Smooth muscle cell (in vitro differentiated cells): Measurements from ENCODE around the gene TXNDC8. TPM values are rescaled to one million over a fixed set of nuclear protein-coding genes. Genes with fewer than 3 reads are reported as not detected.

Source experiments
- DNase-seq: peaks from one replicate; lab custom pipeline; 2025; ENCODE audit not compliant: unreplicated experiment; lab: John Stamatoyannopoulos, UW
- H2AFZ ChIP-seq: fragments of 200-600 bp; sonication (generic); 2 replicates; pipeline ENCODE4 v1.6.0; 2016; ENCODE audit warnings: antibody characterized with exemption, low read depth, mild to moderate bottlenecking
- H3F3A ChIP-seq: fragments of 200-600 bp; sonication (generic); 2 replicates; pipeline ENCODE4 v1.6.0; 2017; ENCODE audit warnings: antibody characterized with exemption, low read depth
- H3K27ac ChIP-seq: fragments of 200-600 bp; sonication (generic); 2 replicates; pipeline ENCODE4 v1.5.1; 2016; ENCODE audit warnings: low read depth, mild to moderate bottlenecking
- H3K27me3 ChIP-seq: fragments of 200-600 bp; sonication (generic); 2 replicates; pipeline ENCODE4 v1.6.1; 2016; ENCODE audit warnings: low read depth, mild to moderate bottlenecking
- H3K36me3 ChIP-seq: fragments of 200-600 bp; sonication (generic); 2 replicates; pipeline ENCODE4 v1.5.1; 2016; ENCODE audit warnings: low read depth
- H3K4me1 ChIP-seq: fragments of 200-600 bp; sonication (generic); 2 replicates; pipeline ENCODE4 v1.5.1; 2016; ENCODE audit warnings: low read depth
- H3K4me2 ChIP-seq: fragments of 200-600 bp; sonication (generic); 2 replicates; pipeline ENCODE4 v1.6.0; 2016; ENCODE audit warnings: mild to moderate bottlenecking
- H3K4me3 ChIP-seq: fragments of 200-600 bp; sonication (generic); 2 replicates; pipeline ENCODE4 v1.5.1; 2016; ENCODE audit warnings: mild to moderate bottlenecking
- H3K79me2 ChIP-seq: fragments of 200-600 bp; sonication (generic); 2 replicates; pipeline ENCODE4 v1.6.0; 2016; ENCODE audit warnings: low read depth, mild to moderate bottlenecking
- H3K9ac ChIP-seq: fragments of 200-600 bp; sonication (generic); 2 replicates; pipeline ENCODE4 v1.6.0; 2016; ENCODE audit warnings: low read depth
- H3K9me3 ChIP-seq: fragments of 200-600 bp; sonication (generic); replicated peaks from 2 replicates; pipeline ENCODE4 v1.5.1; 2016; ENCODE audit warnings: low read depth
- H4K20me1 ChIP-seq: fragments of 200-600 bp; sonication (generic); 2 replicates; pipeline ENCODE4 v1.6.0; 2016; ENCODE audit warnings: low read depth
- CTCF ChIP-seq: fragments of 200-600 bp; sonication (generic); IDR thresholded peaks from 2 replicates; pipeline ENCODE4 v1.5.1; 2017; ENCODE audit warnings: borderline replicate concordance, mild to moderate bottlenecking, antibody characterized with exemption; ENCODE audit not compliant: insufficient read depth, poor library complexity, severe bottlenecking
- WGBS: methylation state at CpG from one replicate; pipeline ENCODE4 v1.1.7; 2016; ENCODE audit warnings: low lambda C conversion rate; 5-methylcytosine and 5-hydroxymethylcytosine counted together
- polyA plus RNA-seq: library from polyadenylated mRNA; unstranded; fragments of >200 nt; fragmentation: Nextera tagmentation; extraction: Ambion mirVana; gene quantifications from 2 replicates; pipeline ENCODE4 v1.2.1, GENCODE V29; 2016
- total RNA-seq: library from RNA; depleted of rRNA; stranded (reverse); fragments of >200 nt; gene quantifications from 2 replicates; pipeline ENCODE4 v1.2.3, GENCODE V29; 2014

Gene TXNDC8
- total and polyA plus RNA-seq, 2 experiments from 2014 or later: not detected

- no peak overlapping the region for H2AFZ ChIP-seq
- no peaks in the 10 kb centered on the region for H3F3A ChIP-seq
- peaks cover 6% of the 10 kb centered on the region for H4K20me1 ChIP-seq
- H3K4me3 ChIP-seq: no peak overlapping the region
- H3K9me3 ChIP-seq: no peaks in the 10 kb centered on the region
- no peak for TF ChIP-seq CTCF
- WGBS: 89% methylated on average over 2 of the region's 2 CpGs
- H3K4me1 ChIP-seq: peaks cover 7% of the 10 kb centered on the region
- H3K27me3 ChIP-seq: no peaks in the 10 kb centered on the region
- H3K4me2 ChIP-seq: no peak overlapping the region
- DNase-seq: no peak
- no peak overlapping the region for H3K9ac ChIP-seq
- H3K36me3 ChIP-seq: no peaks in the 10 kb centered on the region
- H3K27ac ChIP-seq: no peak overlapping the region
- H3K79me2 ChIP-seq: peaks cover 17% of the 10 kb centered on the region
These were observed 78.1 kb downstream of the TXNDC8 start for GRCh38 chr9:110259566-110259965.

- H3K4me1 ChIP-seq: peaks cover 12% of the 10 kb centered on the region
- no peaks in the 10 kb centered on the region for H3K36me3 ChIP-seq
- WGBS: 82% methylated on average over 3 of the region's 3 CpGs
- DNase-seq: no peak
- H3K27ac ChIP-seq: no peak overlapping the region
- H3K79me2 ChIP-seq: peaks cover 25% of the 10 kb centered on the region
- no peak overlapping the region for H3K9ac ChIP-seq
- H3K4me2 ChIP-seq: peak overlapping the region; percentile 23
- H2AFZ ChIP-seq: no peak overlapping the region
- no peak overlapping the region for H3K4me3 ChIP-seq
- H3K27me3 ChIP-seq: no peaks in the 10 kb centered on the region
- no peaks in the 10 kb centered on the region for H3K9me3 ChIP-seq
- H3F3A ChIP-seq: no peaks in the 10 kb centered on the region
- peaks cover 15% of the 10 kb centered on the region for H4K20me1 ChIP-seq
- TF ChIP-seq CTCF: no peak
These were observed 79.0 kb downstream of the TXNDC8 start for GRCh38 chr9:110258690-110259091.

GRCh38 chr9:110257956-110258355 is 79.7 kb downstream of the TXNDC8 start:
- Histone ChIP-seq H3F3A (no peaks in the 10 kb centered on the region), H2AFZ (peak overlapping the region; percentile 75), H3K4me2 (peak overlapping the region; percentile 92), H3K79me2 (peaks cover 33% of the 10 kb centered on the region), H3K9me3 (no peaks in the 10 kb centered on the region), H3K27ac (no peak overlapping the region), H3K36me3 (no peaks in the 10 kb centered on the region), H3K9ac (no peak overlapping the region), H3K4me3 (no peak overlapping the region), H3K4me1 (peaks cover 12% of the 10 kb centered on the region), H3K27me3 (no peaks in the 10 kb centered on the region), H4K20me1 (peaks cover 22% of the 10 kb centered on the region)
- no peak for TF ChIP-seq CTCF
- WGBS: 77% methylated on average over 1 of the region's 1 CpG
- no peak for DNase-seq

- TF ChIP-seq CTCF: no peak
These were observed 80.4 kb downstream of the TXNDC8 start for GRCh38 chr9:110257097-110257841.

More at GRCh38 chr9:110257097-110257841, 80.4 kb downstream of the TXNDC8 start:
- H3K9ac ChIP-seq: peak overlapping the region; percentile 54
- peak overlapping the region; percentile 75 for H2AFZ ChIP-seq
- 6% methylated on average over 14 of the region's 14 CpGs for WGBS
- peaks cover 40% of the 10 kb centered on the region for H3K79me2 ChIP-seq
- no peaks in the 10 kb centered on the region for H3F3A ChIP-seq
- no peaks in the 10 kb centered on the region for H3K27me3 ChIP-seq
- no peaks in the 10 kb centered on the region for H3K36me3 ChIP-seq
- DNase-seq: no peak
- peaks cover 29% of the 10 kb centered on the region for H4K20me1 ChIP-seq
- peak overlapping the region; percentile 94 for H3K4me3 ChIP-seq
- peak overlapping the region; percentile 47 for H3K27ac ChIP-seq
- H3K4me1 ChIP-seq: peaks cover 12% of the 10 kb centered on the region
- H3K4me2 ChIP-seq: peak overlapping the region; percentile 92
- no peaks in the 10 kb centered on the region for H3K9me3 ChIP-seq
